ENCODE results near the gene BAIAP2L2.

DNA sequence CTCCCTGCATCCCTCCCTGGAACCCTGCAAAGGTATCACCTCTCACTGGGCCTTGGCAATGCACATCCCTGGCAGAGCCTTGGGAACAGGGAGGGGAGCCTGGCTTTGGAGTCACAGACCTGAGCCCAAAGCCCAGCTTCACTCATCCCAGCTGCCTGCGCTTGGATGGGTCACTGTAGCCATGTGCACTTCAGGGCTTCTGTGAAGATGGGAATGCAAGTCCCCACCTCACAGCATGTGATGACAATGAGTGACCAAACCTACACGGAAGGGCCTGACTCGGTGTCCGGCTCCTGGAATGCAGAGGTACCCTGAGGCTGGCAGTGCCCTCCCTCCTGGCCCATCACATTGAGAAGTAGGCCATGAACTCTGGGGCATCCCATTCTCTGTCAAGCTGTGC lies 22.8 kb upstream of the BAIAP2L2 start:
- TF ChIP-seq, protein P1, sequence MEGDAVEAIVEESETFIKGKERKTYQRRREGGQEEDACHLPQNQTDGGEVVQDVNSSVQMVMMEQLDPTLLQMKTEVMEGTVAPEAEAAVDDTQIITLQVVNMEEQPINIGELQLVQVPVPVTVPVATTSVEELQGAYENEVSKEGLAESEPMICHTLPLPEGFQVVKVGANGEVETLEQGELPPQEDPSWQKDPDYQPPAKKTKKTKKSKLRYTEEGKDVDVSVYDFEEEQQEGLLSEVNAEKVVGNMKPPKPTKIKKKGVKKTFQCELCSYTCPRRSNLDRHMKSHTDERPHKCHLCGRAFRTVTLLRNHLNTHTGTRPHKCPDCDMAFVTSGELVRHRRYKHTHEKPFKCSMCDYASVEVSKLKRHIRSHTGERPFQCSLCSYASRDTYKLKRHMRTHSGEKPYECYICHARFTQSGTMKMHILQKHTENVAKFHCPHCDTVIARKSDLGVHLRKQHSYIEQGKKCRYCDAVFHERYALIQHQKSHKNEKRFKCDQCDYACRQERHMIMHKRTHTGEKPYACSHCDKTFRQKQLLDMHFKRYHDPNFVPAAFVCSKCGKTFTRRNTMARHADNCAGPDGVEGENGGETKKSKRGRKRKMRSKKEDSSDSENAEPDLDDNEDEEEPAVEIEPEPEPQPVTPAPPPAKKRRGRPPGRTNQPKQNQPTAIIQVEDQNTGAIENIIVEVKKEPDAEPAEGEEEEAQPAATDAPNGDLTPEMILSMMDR (IDR thresholded peaks at IDR 0.05) = no peak
- no peak for TF ChIP-seq POLR2A (IDR thresholded peaks at IDR 0.05)

Measured in body of pancreas (tissue), 4 donors.